Measurements from ENCODE around the gene RUBCNL.

Gene RUBCNL

DNA sequence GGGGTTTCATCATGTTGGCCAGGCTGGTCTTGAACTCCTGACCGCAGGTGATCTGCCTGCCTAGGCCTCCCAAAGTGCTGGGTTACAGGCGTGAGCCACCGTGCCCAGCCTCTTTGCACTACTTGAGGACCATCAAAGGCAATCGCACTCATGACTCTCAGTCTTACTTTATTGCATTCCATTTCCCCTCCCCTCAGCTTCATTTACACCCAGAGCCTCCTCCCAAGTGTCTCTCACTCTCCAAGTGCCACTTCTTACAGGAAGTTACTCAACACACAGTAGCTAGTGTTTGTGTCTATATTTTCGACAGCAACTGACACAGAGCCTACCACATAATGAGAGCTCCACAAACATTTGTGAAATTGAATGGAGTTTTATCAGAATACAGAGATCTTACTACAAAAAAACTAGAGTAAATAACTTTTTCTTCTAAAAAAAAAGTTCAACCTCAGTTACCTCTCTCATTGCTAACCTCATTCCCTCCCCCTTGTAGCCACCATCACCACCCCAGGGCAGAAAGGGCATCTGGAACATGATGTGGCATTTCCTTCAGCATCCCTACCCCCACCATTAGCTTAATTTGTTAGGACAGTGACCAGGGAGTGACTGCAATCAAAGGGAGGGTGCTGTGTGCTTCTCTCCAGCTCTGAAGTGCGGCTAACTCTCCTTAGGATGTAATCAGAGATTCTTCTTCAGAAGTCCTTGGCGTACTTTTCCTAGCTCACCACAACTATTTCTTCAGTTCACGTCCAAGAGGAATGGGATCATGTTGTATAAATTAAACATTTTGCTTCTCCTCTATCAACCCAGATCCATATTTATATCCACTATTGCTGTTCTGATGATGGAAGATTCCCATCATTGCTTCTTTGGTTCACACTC is 17.0 kb upstream of the RUBCNL start:
- H3K27me3 ChIP-seq (ENCODE audit: insufficient read depth, poor library complexity, severe bottlenecking): no peaks in the 10 kb centered on the region
- ATAC-seq (ENCODE audit: low read depth) (no peak), DNase-seq (ENCODE audit: low spot score) (no peak)
- no peaks in the 10 kb centered on the region for H3K4me1 ChIP-seq (ENCODE audit: insufficient read depth, poor library complexity, severe bottlenecking)
- no peaks in the 10 kb centered on the region for H3K36me3 ChIP-seq (ENCODE audit: low read depth)
- TF ChIP-seq, protein P1, sequence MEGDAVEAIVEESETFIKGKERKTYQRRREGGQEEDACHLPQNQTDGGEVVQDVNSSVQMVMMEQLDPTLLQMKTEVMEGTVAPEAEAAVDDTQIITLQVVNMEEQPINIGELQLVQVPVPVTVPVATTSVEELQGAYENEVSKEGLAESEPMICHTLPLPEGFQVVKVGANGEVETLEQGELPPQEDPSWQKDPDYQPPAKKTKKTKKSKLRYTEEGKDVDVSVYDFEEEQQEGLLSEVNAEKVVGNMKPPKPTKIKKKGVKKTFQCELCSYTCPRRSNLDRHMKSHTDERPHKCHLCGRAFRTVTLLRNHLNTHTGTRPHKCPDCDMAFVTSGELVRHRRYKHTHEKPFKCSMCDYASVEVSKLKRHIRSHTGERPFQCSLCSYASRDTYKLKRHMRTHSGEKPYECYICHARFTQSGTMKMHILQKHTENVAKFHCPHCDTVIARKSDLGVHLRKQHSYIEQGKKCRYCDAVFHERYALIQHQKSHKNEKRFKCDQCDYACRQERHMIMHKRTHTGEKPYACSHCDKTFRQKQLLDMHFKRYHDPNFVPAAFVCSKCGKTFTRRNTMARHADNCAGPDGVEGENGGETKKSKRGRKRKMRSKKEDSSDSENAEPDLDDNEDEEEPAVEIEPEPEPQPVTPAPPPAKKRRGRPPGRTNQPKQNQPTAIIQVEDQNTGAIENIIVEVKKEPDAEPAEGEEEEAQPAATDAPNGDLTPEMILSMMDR (IDR thresholded peaks at IDR 0.05; ENCODE audit: poor library complexity, severe bottlenecking): no peak
- H3K9me3 ChIP-seq (ENCODE audit: severe bottlenecking): no peaks in the 10 kb centered on the region
- no peak overlapping the region for H3K27ac ChIP-seq (ENCODE audit: poor library complexity, severe bottlenecking)
- H3K4me3 ChIP-seq (ENCODE audit: severe bottlenecking): no peak overlapping the region

DNA sequence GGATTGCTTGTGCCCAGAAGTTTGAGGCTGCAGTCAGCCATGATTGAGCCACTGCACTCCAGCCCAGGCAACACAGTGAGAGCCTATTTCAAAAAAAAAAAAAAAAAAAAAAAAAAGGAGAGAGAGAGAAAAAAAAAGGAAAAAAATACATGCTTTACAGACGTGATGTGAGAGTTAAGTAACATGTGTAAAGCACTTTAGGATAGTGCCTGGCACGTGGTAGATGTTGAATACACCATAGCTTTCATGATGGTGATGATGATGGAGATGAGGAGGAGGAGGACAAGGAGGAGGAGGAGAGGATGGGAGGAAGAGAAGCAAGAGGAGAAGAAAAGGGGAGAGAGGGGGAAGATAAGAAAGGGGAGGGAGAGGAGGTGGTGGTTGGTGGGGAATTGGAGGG is 15.1 kb upstream of the RUBCNL start:
- no peaks in the 10 kb centered on the region for H3K27me3 ChIP-seq (ENCODE audit: insufficient read depth, poor library complexity, severe bottlenecking)
- H3K9me3 ChIP-seq (ENCODE audit: severe bottlenecking): no peaks in the 10 kb centered on the region
- no peak overlapping the region for H3K4me3 ChIP-seq (ENCODE audit: severe bottlenecking)
- no peak overlapping the region for H3K27ac ChIP-seq (ENCODE audit: poor library complexity, severe bottlenecking)
- H3K36me3 ChIP-seq (ENCODE audit: low read depth): no peaks in the 10 kb centered on the region
- DNase-seq (ENCODE audit: low spot score): no peak
- no peak for ATAC-seq (ENCODE audit: low read depth)
- TF ChIP-seq, protein P1 (IDR thresholded peaks at IDR 0.05; ENCODE audit: poor library complexity, severe bottlenecking): no peak
- H3K4me1 ChIP-seq (ENCODE audit: insufficient read depth, poor library complexity, severe bottlenecking): no peaks in the 10 kb centered on the region

DNA sequence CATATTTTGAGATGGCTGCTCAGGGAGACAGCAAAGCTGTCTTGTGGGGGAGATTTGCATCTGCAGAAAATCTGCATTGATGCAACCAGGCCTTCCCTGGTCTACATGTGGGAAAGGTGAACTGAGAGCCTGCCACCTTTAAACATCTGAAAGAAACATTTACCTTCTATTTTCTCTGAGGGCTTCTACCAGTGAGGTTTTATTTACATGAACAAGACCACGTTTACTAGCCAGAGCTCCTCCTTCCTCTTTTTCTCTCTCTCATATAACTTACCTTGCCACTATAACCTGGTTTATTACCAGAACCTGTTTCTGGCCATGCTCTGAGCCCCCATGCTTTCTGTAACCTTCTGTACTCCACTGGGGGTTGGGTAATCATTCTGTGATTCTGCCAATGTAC is 14.4 kb upstream of the RUBCNL start:
- H3K27ac ChIP-seq (ENCODE audit: poor library complexity, severe bottlenecking): no peak overlapping the region
- H3K27me3 ChIP-seq (ENCODE audit: insufficient read depth, poor library complexity, severe bottlenecking): no peaks in the 10 kb centered on the region
- H3K36me3 ChIP-seq (ENCODE audit: low read depth): no peaks in the 10 kb centered on the region
- H3K9me3 ChIP-seq (ENCODE audit: severe bottlenecking): no peaks in the 10 kb centered on the region
- DNase-seq (ENCODE audit: low spot score) (no peak), ATAC-seq (ENCODE audit: low read depth) (no peak)
- H3K4me1 ChIP-seq (ENCODE audit: insufficient read depth, poor library complexity, severe bottlenecking): no peaks in the 10 kb centered on the region
- TF ChIP-seq, protein P1 (IDR thresholded peaks at IDR 0.05; ENCODE audit: poor library complexity, severe bottlenecking): no peak
- H3K4me3 ChIP-seq (ENCODE audit: severe bottlenecking): no peak overlapping the region

DNA sequence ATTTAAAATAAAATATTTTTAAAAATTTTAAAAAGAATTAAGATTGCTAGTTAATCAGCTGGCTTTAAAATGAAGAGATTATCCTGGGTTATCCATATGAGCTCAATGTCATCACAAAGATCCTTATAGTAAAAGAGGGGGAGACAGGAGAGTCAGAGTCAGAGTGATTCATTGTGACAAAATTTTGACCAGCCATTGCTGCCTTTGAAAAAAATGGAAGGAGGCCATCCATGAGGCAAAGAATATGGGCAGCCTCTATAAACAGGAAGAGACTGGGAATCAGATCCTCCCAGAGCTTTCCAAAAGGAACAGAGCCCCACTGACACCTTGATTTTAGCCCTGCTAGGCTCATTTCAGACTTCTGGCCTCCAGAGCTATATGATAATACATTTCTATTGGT is 9.3 kb upstream of the RUBCNL start:
- TF ChIP-seq, protein P1 (IDR thresholded peaks at IDR 0.05; ENCODE audit: poor library complexity, severe bottlenecking): no peak
- DNase-seq (ENCODE audit: low spot score) (no peak), ATAC-seq (ENCODE audit: low read depth) (no peak)
- no peaks in the 10 kb centered on the region for H3K9me3 ChIP-seq (ENCODE audit: severe bottlenecking)
- H3K36me3 ChIP-seq (ENCODE audit: low read depth): no peaks in the 10 kb centered on the region
- H3K27me3 ChIP-seq (ENCODE audit: insufficient read depth, poor library complexity, severe bottlenecking): no peaks in the 10 kb centered on the region
- no peak overlapping the region for H3K27ac ChIP-seq (ENCODE audit: poor library complexity, severe bottlenecking)
- H3K4me3 ChIP-seq (ENCODE audit: severe bottlenecking): no peak overlapping the region
- no peaks in the 10 kb centered on the region for H3K4me1 ChIP-seq (ENCODE audit: insufficient read depth, poor library complexity, severe bottlenecking)

DNA sequence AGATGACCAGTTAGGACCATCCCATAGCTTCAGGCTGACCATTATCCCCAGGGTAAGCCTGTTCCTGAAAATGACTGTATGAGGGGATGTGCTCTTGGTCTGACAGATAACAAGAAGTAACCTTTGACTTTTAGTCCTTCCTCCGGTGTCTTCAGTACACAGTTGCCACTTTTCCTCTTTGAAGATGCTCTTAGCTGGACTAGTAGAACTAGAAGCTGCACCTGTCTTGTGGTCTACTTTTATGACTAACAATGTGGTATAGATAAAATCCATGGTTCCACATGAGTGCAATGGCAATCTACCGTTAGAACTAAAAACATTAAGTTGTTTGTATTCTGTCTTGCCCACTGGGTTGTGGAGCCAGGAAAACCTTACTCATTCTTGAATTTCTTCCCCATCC is 5.9 kb upstream of the RUBCNL start:
- Histone ChIP-seq H3K36me3 (ENCODE audit: low read depth) (no peaks in the 10 kb centered on the region), H3K27ac (ENCODE audit: poor library complexity, severe bottlenecking) (no peak overlapping the region), H3K4me1 (ENCODE audit: insufficient read depth, poor library complexity, severe bottlenecking) (peaks cover 15% of the 10 kb centered on the region), H3K9me3 (ENCODE audit: severe bottlenecking) (no peaks in the 10 kb centered on the region), H3K27me3 (ENCODE audit: insufficient read depth, poor library complexity, severe bottlenecking) (no peaks in the 10 kb centered on the region), H3K4me3 (ENCODE audit: severe bottlenecking) (no peak overlapping the region)
- TF ChIP-seq, protein P1 (IDR thresholded peaks at IDR 0.05; ENCODE audit: poor library complexity, severe bottlenecking): no peak
- no peak for DNase-seq (ENCODE audit: low spot score)
- no peak for ATAC-seq (ENCODE audit: low read depth)

Measured in RWPE2 (cell line).